GM18519 (cell line): ENCODE measurements around the gene GPR15.

Experiments used
- ATAC-seq: cut with Tn5 transposase; IDR thresholded peaks from one replicate; pipeline ENCODE4 v1.9.1; 2021; ENCODE audit warnings: mild to moderate bottlenecking, moderate library complexity; ENCODE audit not compliant: unreplicated experiment, low FRiP score

GPR15 gene

GRCh38 chr3:98581474-98581873 is 49.7 kb downstream of the GPR15 start:
- no peak for ATAC-seq

- no peak for ATAC-seq
Measured at GRCh38 chr3:98582042-98582441, 50.3 kb downstream of the GPR15 start.

GRCh38 chr3:98583766-98584165 is 52.0 kb downstream of the GPR15 start:
- ATAC-seq, result no peak
